GM12801 (cell line): ENCODE measurements around the gene ZDHHC23.

Experiments used
- CTCF ChIP-seq: IDR thresholded peaks from one replicate; pipeline ENCODE4 v1.5.1; 2011; ENCODE audit warnings: control low read depth; ENCODE audit not compliant: insufficient read length; ENCODE audit errors: extremely low read depth

Gene ZDHHC23

GRCh38 chr3:113927556-113927955 is 20.3 kb upstream of the ZDHHC23 start:
- no peak for TF ChIP-seq CTCF

- TF ChIP-seq CTCF: no peak
Observed at GRCh38 chr3:113946831-113947230, 982 bp upstream of the ZDHHC23 start.

- no peak for TF ChIP-seq CTCF
Observed at GRCh38 chr3:113948015-113948917, 453 bp downstream of the ZDHHC23 start.

- no peak for TF ChIP-seq CTCF
Observed at GRCh38 chr3:113952921-113953320, 5.1 kb downstream of the ZDHHC23 start.

- TF ChIP-seq CTCF: no peak
Observed at GRCh38 chr3:113953677-113954076, 5.9 kb downstream of the ZDHHC23 start.

- TF ChIP-seq CTCF: no peak
Observed at GRCh38 chr3:113954091-113954685, 6.4 kb downstream of the ZDHHC23 start.

GRCh38 chr3:113963879-113964278 is 16.1 kb downstream of the ZDHHC23 start:
- no peak for TF ChIP-seq CTCF
